IMR-90 (cell line): ENCODE measurements around the gene EPN2. TPM values are rescaled to one million over a fixed set of nuclear protein-coding genes. Genes with fewer than 3 reads are reported as not detected.
A peak's percentile ranks its signal among the peaks of the same experiment; 100 is the strongest.

Experiments
- ATAC-seq: fragments of 200-7000 bp; cut with Tn5 transposase; 2 replicates; pipeline ENCODE4 v1.9.1; 2020; ENCODE audit warnings: low read depth, mild to moderate bottlenecking, moderate library complexity
- BruUV-seq: library from RNA; stranded (reverse); fragments of 400-500 nt; replicated peaks from 2 replicates; lab custom pipeline; 2021; lab: Mats Ljungman, UMichigan
- CTCF ChIA-PET: fragments of 300-600 bp; formaldehyde crosslinking; extraction: SDS; loops from one replicate; lab custom pipeline; 2021; ENCODE audit warnings: antibody characterized with exemption; lab: Yijun Ruan, JAX
- POLR2A ChIA-PET: fragments of 300-600 bp; sonication (Branson Sonifier 250); formaldehyde crosslinking; loops from one replicate; lab custom pipeline; 2022; ENCODE audit warnings: antibody characterized with exemption; ENCODE audit not compliant: unreplicated experiment; lab: Charles Lee
- DNase-seq: peaks from one replicate; pipeline ENCODE4 v3.0.0; 2013
- H2AFZ ChIP-seq: replicated peaks from 2 replicates; pipeline ENCODE3; 2013; ENCODE audit warnings: low read length, mild to moderate bottlenecking; ENCODE audit not compliant: poor library complexity
- H2AK5ac ChIP-seq: 2 replicates; pipeline ENCODE4 v1.6.1; 2013; ENCODE audit warnings: low read depth, low read length, inconsistent platforms
- H2AK9ac ChIP-seq: replicated peaks from 2 replicates; pipeline ENCODE3; 2013; ENCODE audit warnings: mild to moderate bottlenecking, low read depth, low read length, moderate library complexity; ENCODE audit not compliant: poor library complexity
- H2BK120ac ChIP-seq: 2 replicates; pipeline ENCODE4 v1.6.1; 2013; ENCODE audit warnings: low read depth, low read length, inconsistent platforms
- H2BK15ac ChIP-seq: 3 replicates; pipeline ENCODE4 v1.6.1; 2013; ENCODE audit warnings: low read depth, low read length, inconsistent platforms
- H2BK20ac ChIP-seq: 2 replicates; pipeline ENCODE4 v1.6.1; 2013; ENCODE audit warnings: low read depth, mild to moderate bottlenecking, inconsistent platforms, low read length, moderate library complexity
- H2BK5ac ChIP-seq: 2 replicates; pipeline ENCODE4 v1.6.1; 2013; ENCODE audit warnings: mild to moderate bottlenecking, low read depth, low read length, inconsistent platforms; ENCODE audit not compliant: poor library complexity, severe bottlenecking
- H3K14ac ChIP-seq: replicated peaks from 2 replicates; pipeline ENCODE4 v1.6.1; 2013; ENCODE audit warnings: low read depth, low read length, inconsistent platforms
- H3K18ac ChIP-seq: 2 replicates; pipeline ENCODE4 v1.6.1; 2013; ENCODE audit warnings: low read depth, low read length, control low read depth
- H3K23ac ChIP-seq: 2 replicates; pipeline ENCODE4 v1.6.1; 2013; ENCODE audit warnings: low read depth, low read length, inconsistent platforms
- H3K27ac ChIP-seq: 2 replicates; pipeline ENCODE4 v1.5.1; 2013; ENCODE audit warnings: mild to moderate bottlenecking, control low read depth, low read length; ENCODE audit not compliant: insufficient read depth
- H3K27me3 ChIP-seq: 2 replicates; pipeline ENCODE4 v1.6.1; 2013; ENCODE audit warnings: low read length; ENCODE audit not compliant: control insufficient read depth, insufficient read depth
- H3K36me3 ChIP-seq: 2 replicates; pipeline ENCODE4 v1.6.1; 2013; ENCODE audit warnings: low read length, mixed read lengths; ENCODE audit not compliant: control insufficient read depth, insufficient read depth
- H3K4ac ChIP-seq: 2 replicates; pipeline ENCODE4 v1.6.1; 2013; ENCODE audit warnings: low read depth, low read length, inconsistent platforms
- H3K4me1 ChIP-seq: 2 replicates; pipeline ENCODE4 v1.6.1; 2013; ENCODE audit warnings: low read length, mixed read lengths; ENCODE audit not compliant: control insufficient read depth, insufficient read depth
- H3K4me2 ChIP-seq: 2 replicates; pipeline ENCODE4 v1.6.1; 2013; ENCODE audit warnings: low read depth, mild to moderate bottlenecking, control low read depth, low read length, moderate library complexity
- H3K4me3 ChIP-seq: 2 replicates; pipeline ENCODE4 v1.5.1; 2013; ENCODE audit warnings: low read depth, mild to moderate bottlenecking, control low read depth, low read length, moderate library complexity; ENCODE audit not compliant: insufficient read depth
- H3K56ac ChIP-seq: 2 replicates; pipeline ENCODE4 v1.6.1; 2013; ENCODE audit warnings: low read length, inconsistent platforms; ENCODE audit not compliant: insufficient read depth; ENCODE audit errors: extremely low read depth
- H3K79me1 ChIP-seq, 2 experiments: 2 replicates each; pipeline ENCODE4 v1.6.1; 2013; ENCODE audit warnings: low read length in 2 of 2, inconsistent platforms in 1 of 2, low read depth in 1 of 2
- H3K9ac ChIP-seq: 2 replicates; pipeline ENCODE4 v1.6.1; 2013; ENCODE audit warnings: low read depth, low read length, control low read depth
- H3K9me1 ChIP-seq: 2 replicates; pipeline ENCODE4 v1.6.1; 2013; ENCODE audit warnings: low read length, inconsistent platforms; ENCODE audit not compliant: insufficient read depth
- H3K9me3 ChIP-seq: 2 replicates; pipeline ENCODE4 v1.6.1; 2013; ENCODE audit warnings: low read length; ENCODE audit not compliant: control insufficient read depth, insufficient read depth
- H4K20me1 ChIP-seq: 2 replicates; pipeline ENCODE4 v1.6.1; 2013; ENCODE audit warnings: low read length, inconsistent platforms; ENCODE audit not compliant: insufficient read depth
- H4K5ac ChIP-seq: 2 replicates; pipeline ENCODE4 v1.6.1; 2013; ENCODE audit warnings: mild to moderate bottlenecking, low read depth, low read length, control low read depth
- H4K8ac ChIP-seq, 2 experiments: 2 replicates each; pipeline ENCODE4 v1.6.1; 2013; ENCODE audit warnings: low read depth in 2 of 2, low read length in 2 of 2, control low read depth in 1 of 2, inconsistent platforms in 1 of 2
- H4K91ac ChIP-seq: 2 replicates; pipeline ENCODE4 v1.6.1; 2013; ENCODE audit warnings: low read depth, low read length, inconsistent platforms; ENCODE audit not compliant: insufficient read depth
- BHLHE40 ChIP-seq: fragments of 150-350 bp; IDR thresholded peaks from 2 replicates; pipeline ENCODE4 v1.6.1; 2016; ENCODE audit warnings: mild to moderate bottlenecking, low read depth, low read length
- CEBPB ChIP-seq: IDR thresholded peaks from 2 replicates; pipeline ENCODE4 v1.6.1; 2012; ENCODE audit warnings: low read depth, low read length, improper control_type of control experiment
- CTCF ChIP-seq: conservative IDR thresholded peaks from 2 replicates; pipeline ENCODE4 v1.5.1; 2012; ENCODE audit warnings: mild to moderate bottlenecking, low read depth, low read length, improper control_type of control experiment
- ELK1 ChIP-seq: fragments of 150-350 bp; IDR thresholded peaks from 2 replicates; pipeline ENCODE4 v1.6.1; 2016; ENCODE audit warnings: low read depth, mild to moderate bottlenecking, low read length, moderate library complexity, borderline replicate concordance
- FOS ChIP-seq: fragments of 150-350 bp; IDR thresholded peaks from 2 replicates; pipeline ENCODE4 v1.6.1; 2016; ENCODE audit warnings: low read depth, low read length
- MAZ ChIP-seq: IDR thresholded peaks from 2 replicates; pipeline ENCODE4 v1.6.1; 2012; ENCODE audit warnings: low read depth, mild to moderate bottlenecking, low read length, improper control_type of control experiment, moderate library complexity, borderline replicate concordance
- MXI1 ChIP-seq: IDR thresholded peaks from 2 replicates; pipeline ENCODE4 v1.6.1; 2012; ENCODE audit warnings: low read depth, mild to moderate bottlenecking, low read length, moderate library complexity, borderline replicate concordance
- NFE2L2 ChIP-seq: fragments of 150-350 bp; IDR thresholded peaks from 2 replicates; pipeline ENCODE4 v1.6.1; 2016; ENCODE audit warnings: low read depth, mild to moderate bottlenecking, low read length
- POLR2A ChIP-seq: IDR thresholded peaks from 2 replicates; pipeline ENCODE4 v1.6.1; 2012; ENCODE audit warnings: mild to moderate bottlenecking, low read depth, low read length
- RAD21 ChIP-seq: IDR thresholded peaks from 2 replicates; pipeline ENCODE4 v1.6.1; 2012; ENCODE audit warnings: low read length, improper control_type of control experiment
- RCOR1 ChIP-seq: IDR thresholded peaks from 2 replicates; pipeline ENCODE4 v1.6.1; 2012; ENCODE audit warnings: mild to moderate bottlenecking, low read length, improper control_type of control experiment; ENCODE audit not compliant: insufficient replicate concordance
- RFX5 ChIP-seq: IDR thresholded peaks from 2 replicates; pipeline ENCODE4 v1.8.0; 2012; ENCODE audit warnings: low read depth, mild to moderate bottlenecking, low read length, moderate library complexity
- SMC3 ChIP-seq: fragments of 150-350 bp; IDR thresholded peaks from 2 replicates; pipeline ENCODE4 v1.6.1; 2016; ENCODE audit warnings: low read depth, mild to moderate bottlenecking, antibody characterized with exemption, low read length, moderate library complexity
- WGBS, 2 experiments: methylation state at CpG; one replicate each; pipeline versions ENCODE4 v1.1.5 to v1.1.7; 2013; ENCODE audit warnings: missing lambda C conversion rate in 2 of 2; ENCODE audit not compliant: insufficient read length in 1 of 2; ENCODE audit errors: extremely low coverage in 2 of 2; 5-methylcytosine and 5-hydroxymethylcytosine counted together
- dilution Hi-C: fragments of 300-500 bp; cut with HindIII; formaldehyde crosslinking; loops from one replicate; pipeline ENCODE4 v1.14.3; 2018; ENCODE audit warnings: low sequenced_read_pairs; ENCODE audit not compliant: unreplicated experiment
- in situ Hi-C: fragments of 300-500 bp; cut with MboI; formaldehyde crosslinking; loops from 3 replicates; pipeline ENCODE4 v1.14.3; 2019; ENCODE audit warnings: low sequenced_read_pairs, inconsistent platforms, mixed read lengths
- intact Hi-C: fragments of 100-400 bp; cut with micrococcal nuclease; formaldehyde crosslinking; loops from 2 replicates; pipeline ENCODE4 v1.10.0; 2022
- polyA plus RNA-seq, 3 experiments: library from polyadenylated mRNA; depleted of rRNA; stranded (reverse); fragments of >200 nt; gene quantifications; 2 replicates each; pipeline ENCODE4 v1.2.3, GENCODE V29; 2012; ENCODE audit warnings: low replicate concordance in 1 of 3
- total RNA-seq: library from RNA; depleted of rRNA; stranded (reverse); fragments of >200 nt; gene quantifications from 2 replicates; pipeline ENCODE4 v1.2.3, GENCODE V29; 2012

The EPN2 gene
- total and polyA plus RNA-seq, 2 of the 4 experiments (the other 2 are of a cell fraction) = 14.9 to 25.3 TPM

GRCh38 chr17:19311016-19311415, 73.8 kb downstream of the EPN2 start:
- Histone ChIP-seq H4K20me1 (0 out of 2 replicates have a peak, but pooled peaks cover 9% of the 10 kb centered on the region), H3K23ac (no peak overlapping the region), H3K4me2 (no peak overlapping the region), H3K4ac (peak overlapping the region; percentile 38; the same call in 1 of the 2 replicates), H2AK5ac (peak overlapping the region; percentile 20; the same call in 1 of the 2 replicates), H2AK9ac (no peak overlapping the region), H3K27me3 (no peaks in the 10 kb centered on the region), H3K27ac (no peak overlapping the region), H3K79me1 (peaks cover 22 to 61% of the 10 kb centered on the region in 2 experiments), H3K9ac (no peak overlapping the region), H2BK120ac (no peak overlapping the region; the same call in 1 of the 2 replicates), H3K9me1 (peaks cover 18% of the 10 kb centered on the region), H3K4me3 (no peak overlapping the region), H3K14ac (peak overlapping the region; percentile 31), H3K36me3 (peaks cover 32% of the 10 kb centered on the region), H4K8ac (no peak overlapping the region), H2BK5ac (peak overlapping the region; percentile 17), H4K5ac (no peak overlapping the region), H3K9me3 (no peaks in the 10 kb centered on the region), H3K56ac (no peak overlapping the region), H2BK20ac (0 out of 2 replicates have a peak overlapping the region, but pooled peaks have one; percentile 24), H3K4me1 (peaks cover 5% of the 10 kb centered on the region), H2AFZ (no peak overlapping the region), H4K91ac (no peak overlapping the region; the same call in 1 of the 2 replicates), H3K18ac (peak overlapping the region; percentile 2; the same call in 1 of the 2 replicates), H2BK15ac (0 out of 3 replicates have a peak overlapping the region, but pooled peaks have one; percentile 5)
- intact Hi-C loops (no loop called here), in situ Hi-C loops (no loop called here), dilution Hi-C loops (no loop called here)
- ATAC-seq = no peak
- POLR2A ChIA-PET = no interaction called here
- TF ChIP-seq NFE2L2 (no peak), MAZ (no peak), CTCF (no peak), FOS (no peak), RAD21 (no peak), ELK1 (no peak), RCOR1 (no peak), BHLHE40 (no peak), POLR2A (no peak), RFX5 (no peak), CEBPB (no peak), SMC3 (no peak), MXI1 (no peak)
- no peak for DNase-seq
- WGBS, 2 experiments = 100% methylated on average over 1 of the region's 5 CpGs; no CpG with 5 or more reads in 1 of the 2 experiments
- no TSS peak for BruUV-seq
- CTCF ChIA-PET = interaction anchor here (0.5 kb wide), 1 partner anchor 9 kb away, joined by 3 read pairs; no protein-coding TSS in a partner anchor
